HEK293T (cell line): ENCODE data around the gene GRAMD1A.

Source experiments
- CTCF ChIA-PET: fragments of 350-600 bp; formaldehyde crosslinking; extraction: SDS; loops from one replicate; lab custom pipeline; 2021; ENCODE audit warnings: antibody characterized with exemption, inconsistent platforms; lab: Yijun Ruan, JAX
- POLR2A ChIA-PET: fragments of 350-600 bp; formaldehyde crosslinking; extraction: SDS; loops from one replicate; lab custom pipeline; 2020; ENCODE audit warnings: antibody characterized with exemption, inconsistent platforms; lab: Yijun Ruan, JAX
- DNase-seq: peaks from one replicate; pipeline ENCODE4 v3.0.0; 2012; ENCODE audit warnings: mixed read lengths; ENCODE audit errors: extremely low spot score
- ARNT ChIP-seq: fragments of 450-650 bp; IDR thresholded peaks from 2 replicates; pipeline ENCODE4 v1.6.1; 2017; ENCODE audit warnings: mild to moderate bottlenecking
- BHLHE40 ChIP-seq: fragments of 450-650 bp; IDR thresholded peaks from 2 replicates; pipeline ENCODE4 v1.6.1; 2016; ENCODE audit warnings: mild to moderate bottlenecking, moderate library complexity, borderline replicate concordance
- CTBP1 ChIP-seq: fragments of 450-650 bp; IDR thresholded peaks from 2 replicates; pipeline ENCODE4 v1.6.1; 2016; ENCODE audit warnings: borderline replicate concordance
- ELF4 ChIP-seq: fragments of 450-650 bp; IDR thresholded peaks from 2 replicates; pipeline ENCODE4 v1.6.1; 2017; ENCODE audit warnings: antibody characterized with exemption
- FOXA1 ChIP-seq: fragments of 450-650 bp; IDR thresholded peaks from 2 replicates; pipeline ENCODE4 v1.6.1; 2016; ENCODE audit warnings: mild to moderate bottlenecking
- FOXK2 ChIP-seq: fragments of 450-650 bp; IDR thresholded peaks from 2 replicates; pipeline ENCODE4 v1.6.1; 2016; ENCODE audit warnings: mild to moderate bottlenecking
- FOXM1 ChIP-seq: fragments of 450-650 bp; IDR thresholded peaks from 2 replicates; pipeline ENCODE4 v1.6.1; 2017; ENCODE audit warnings: mild to moderate bottlenecking, borderline replicate concordance
- HDGF ChIP-seq: fragments of 450-650 bp; IDR thresholded peaks from 2 replicates; pipeline ENCODE4 v1.6.1; 2017; ENCODE audit warnings: antibody characterized with exemption, borderline replicate concordance
- L3MBTL2 ChIP-seq: fragments of 450-650 bp; conservative IDR thresholded peaks from 2 replicates; pipeline ENCODE4 v1.6.1; 2016; ENCODE audit warnings: mild to moderate bottlenecking
- LEF1 ChIP-seq: fragments of 450-650 bp; IDR thresholded peaks from 2 replicates; pipeline ENCODE4 v1.6.1; 2017; ENCODE audit warnings: mild to moderate bottlenecking, borderline replicate concordance
- NFRKB ChIP-seq: fragments of 450-650 bp; IDR thresholded peaks from 2 replicates; pipeline ENCODE4 v1.6.1; 2016; ENCODE audit warnings: mild to moderate bottlenecking, moderate library complexity
- SP1 ChIP-seq: fragments of 450-650 bp; IDR thresholded peaks from 2 replicates; pipeline ENCODE4 v1.6.1; 2017
- SUZ12 ChIP-seq: fragments of 450-650 bp; IDR thresholded peaks from 2 replicates; pipeline ENCODE4 v1.6.1; 2016; ENCODE audit warnings: mild to moderate bottlenecking
- TARDBP ChIP-seq: fragments of 450-650 bp; IDR thresholded peaks from 2 replicates; pipeline ENCODE4 v1.6.1; 2016
- ZNF384 ChIP-seq: fragments of 450-650 bp; IDR thresholded peaks from 2 replicates; pipeline ENCODE4 v1.6.1; 2016
- TF ChIP-seq, protein P1 (sequence below): fragments of 450-650 bp; IDR thresholded peaks from 2 replicates; pipeline ENCODE4 v1.6.1; 2016

Gene GRAMD1A

DNA sequence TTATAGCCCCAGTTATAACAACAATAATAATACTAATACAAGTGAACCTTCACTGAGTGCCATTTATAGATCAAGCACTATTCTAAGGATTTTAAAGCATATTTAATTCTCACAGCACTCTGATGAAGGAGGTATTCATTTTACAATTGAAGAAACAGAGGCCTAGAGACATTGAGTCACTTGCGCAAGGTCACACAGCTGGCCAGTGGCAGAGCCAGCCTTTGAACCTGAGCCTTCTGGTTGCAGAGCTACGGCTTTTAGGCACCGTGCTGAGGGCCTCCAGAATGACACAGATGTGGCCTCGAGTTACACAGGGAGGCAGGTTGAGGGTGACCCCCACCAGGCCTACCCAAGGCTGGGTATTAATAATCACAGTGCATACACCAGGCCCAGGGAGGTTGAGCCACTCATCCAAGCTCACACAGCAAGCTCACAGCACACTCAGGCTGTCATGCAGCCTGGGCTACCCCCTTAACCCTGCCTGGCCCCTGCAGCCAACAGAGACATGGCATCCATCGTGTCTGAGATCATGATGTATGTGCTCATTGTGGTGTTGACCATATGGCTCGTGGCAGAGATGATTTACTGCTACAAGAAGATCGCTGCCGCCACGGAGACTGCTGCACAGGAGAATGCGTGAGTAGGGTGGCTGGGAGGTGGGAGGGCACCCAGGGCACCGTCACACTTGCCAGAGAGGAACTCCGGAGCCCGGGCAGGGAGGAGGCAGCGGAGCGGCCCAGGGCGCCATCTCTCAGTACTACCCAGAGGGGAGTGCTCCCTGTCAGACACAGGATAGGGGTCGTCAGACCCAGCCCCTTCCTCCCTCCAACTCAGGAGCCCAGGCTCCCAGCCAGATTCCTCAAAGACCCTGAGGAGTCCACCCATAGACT is 38.7 kb downstream of the GRAMD1A start:
- CTCF ChIA-PET: no interaction called here
- POLR2A ChIA-PET: no interaction called here
- TF ChIP-seq, protein P1, sequence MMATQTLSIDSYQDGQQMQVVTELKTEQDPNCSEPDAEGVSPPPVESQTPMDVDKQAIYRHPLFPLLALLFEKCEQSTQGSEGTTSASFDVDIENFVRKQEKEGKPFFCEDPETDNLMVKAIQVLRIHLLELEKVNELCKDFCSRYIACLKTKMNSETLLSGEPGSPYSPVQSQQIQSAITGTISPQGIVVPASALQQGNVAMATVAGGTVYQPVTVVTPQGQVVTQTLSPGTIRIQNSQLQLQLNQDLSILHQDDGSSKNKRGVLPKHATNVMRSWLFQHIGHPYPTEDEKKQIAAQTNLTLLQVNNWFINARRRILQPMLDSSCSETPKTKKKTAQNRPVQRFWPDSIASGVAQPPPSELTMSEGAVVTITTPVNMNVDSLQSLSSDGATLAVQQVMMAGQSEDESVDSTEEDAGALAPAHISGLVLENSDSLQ: peak; percentile 63; the same call in 1 of the 2 replicates
- TF ChIP-seq CTBP1 (no peak), HDGF (no peak), SUZ12 (no peak), BHLHE40 (no peak)
- DNase-seq: no peak

GRCh38 chr19:35039881-35040825 is 40.0 kb downstream of the GRAMD1A start:
- POLR2A ChIA-PET: no interaction called here
- TF ChIP-seq ZNF384 (no peak), TARDBP (no peak), LEF1 (no peak), SP1 (no peak), BHLHE40 (no peak), FOXK2 (no peak), SUZ12 (no peak), ELF4 (no peak), ARNT (no peak), NFRKB (no peak), HDGF (no peak), FOXM1 (no peak), L3MBTL2 (no peak), CTBP1 (no peak), FOXA1 (no peak)
- TF ChIP-seq, protein P1: no peak
- CTCF ChIA-PET: no interaction called here
- DNase-seq: no peak

- no peak for DNase-seq
- no peak for TF ChIP-seq FOXM1
- TF ChIP-seq HDGF: no peak
- no peak for TF ChIP-seq ARNT
- no peak for TF ChIP-seq FOXK2
- no peak for TF ChIP-seq ZNF384
- TF ChIP-seq L3MBTL2: no peak
- TF ChIP-seq SUZ12: no peak
- no peak for TF ChIP-seq BHLHE40
- no peak for TF ChIP-seq LEF1
- TF ChIP-seq TARDBP: no peak
- no peak for TF ChIP-seq FOXA1
- TF ChIP-seq SP1: no peak
- no peak for TF ChIP-seq NFRKB
- no peak for TF ChIP-seq ELF4
- TF ChIP-seq CTBP1: no peak
- TF ChIP-seq, protein P1: no peak
- ChIA-PET POLR2A (no interaction called here), CTCF (no interaction called here)
Observed at GRCh38 chr19:35040826-35041547, 40.9 kb downstream of the GRAMD1A start.

DNA sequence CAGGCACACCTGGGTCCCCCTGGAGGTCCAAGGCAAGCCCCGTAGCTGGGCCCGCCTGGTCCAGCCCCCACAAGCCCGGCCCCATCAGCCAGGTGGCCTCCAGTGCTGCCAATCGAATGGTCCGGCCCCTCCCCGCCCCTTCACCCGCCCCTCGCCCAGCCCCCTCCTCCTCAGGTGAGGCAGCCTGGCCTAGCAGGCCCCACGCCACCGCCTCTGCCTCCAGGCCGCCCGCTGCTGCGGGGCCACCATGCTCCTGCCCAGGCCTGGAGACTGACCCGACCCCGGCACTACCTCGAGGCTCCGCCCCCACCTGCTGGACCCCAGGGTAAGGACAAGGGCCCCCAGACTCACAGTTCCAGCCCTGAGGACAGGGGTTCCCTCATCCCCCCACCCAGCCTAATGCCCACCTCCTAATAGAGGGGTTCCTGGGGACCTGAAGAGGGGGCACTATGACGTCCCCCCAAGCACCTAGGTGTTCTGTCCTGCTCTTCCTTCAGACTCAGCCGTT is 41.5 kb downstream of the GRAMD1A start, which contains the start of gene HPN:
Gene HPN, plus strand, starts transcription at position 174 of the 508 bp plus-strand sequence. CDS start 786 bp downstream, outside the sequence.
- POLR2A ChIA-PET: no interaction called here
- TF ChIP-seq FOXM1: no peak
- TF ChIP-seq ELF4: no peak
- no peak for TF ChIP-seq ARNT
- no peak for TF ChIP-seq LEF1
- CTCF ChIA-PET: no interaction called here
- DNase-seq: no peak

DNA sequence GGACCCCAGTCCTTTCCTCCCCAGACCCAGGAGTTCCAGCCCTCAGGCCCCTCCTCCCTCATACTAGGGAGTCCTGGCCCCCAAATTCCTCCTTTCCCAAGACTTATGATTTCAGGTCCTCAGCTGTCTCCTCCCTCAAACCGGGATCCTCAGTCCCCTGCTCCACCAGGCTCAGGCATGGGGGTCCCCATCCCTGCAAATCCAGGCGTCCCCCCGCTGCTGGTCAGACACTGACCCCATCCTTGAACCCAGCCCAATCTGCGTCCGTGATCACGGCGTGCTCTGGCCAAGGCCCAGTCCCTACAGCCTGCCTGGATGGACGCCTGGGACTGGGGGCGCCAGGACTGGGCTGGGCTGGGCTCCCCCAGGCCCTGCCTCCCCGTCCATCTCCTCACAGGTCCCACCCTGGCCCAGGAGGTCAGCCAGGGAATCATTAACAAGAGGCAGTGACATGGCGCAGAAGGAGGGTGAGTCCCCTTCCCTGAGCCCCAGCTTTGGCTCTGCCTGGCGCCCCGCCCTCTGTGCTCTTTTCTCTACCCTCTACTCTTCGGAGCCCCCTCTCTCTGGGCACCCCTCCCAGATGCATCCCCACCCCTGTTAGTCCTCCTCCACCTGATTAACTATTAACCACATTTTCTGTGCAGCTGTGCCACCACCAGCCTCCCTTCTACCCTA is 42.1 kb downstream of the GRAMD1A start:
- no peak for TF ChIP-seq ELF4
- TF ChIP-seq L3MBTL2: no peak
- TF ChIP-seq HDGF: no peak
- no peak for TF ChIP-seq FOXK2
- TF ChIP-seq TARDBP: no peak
- no peak for TF ChIP-seq ARNT
- TF ChIP-seq CTBP1: no peak
- TF ChIP-seq LEF1: no peak
- TF ChIP-seq, protein P1: no peak
- no peak for TF ChIP-seq FOXA1
- TF ChIP-seq SP1: no peak
- no peak for TF ChIP-seq BHLHE40
- TF ChIP-seq SUZ12: no peak
- TF ChIP-seq NFRKB: no peak
- POLR2A ChIA-PET: no interaction called here
- DNase-seq: no peak
- CTCF ChIA-PET: no interaction called here
